ENCODE results near the gene GNG13.

The GNG13 gene

DNA sequence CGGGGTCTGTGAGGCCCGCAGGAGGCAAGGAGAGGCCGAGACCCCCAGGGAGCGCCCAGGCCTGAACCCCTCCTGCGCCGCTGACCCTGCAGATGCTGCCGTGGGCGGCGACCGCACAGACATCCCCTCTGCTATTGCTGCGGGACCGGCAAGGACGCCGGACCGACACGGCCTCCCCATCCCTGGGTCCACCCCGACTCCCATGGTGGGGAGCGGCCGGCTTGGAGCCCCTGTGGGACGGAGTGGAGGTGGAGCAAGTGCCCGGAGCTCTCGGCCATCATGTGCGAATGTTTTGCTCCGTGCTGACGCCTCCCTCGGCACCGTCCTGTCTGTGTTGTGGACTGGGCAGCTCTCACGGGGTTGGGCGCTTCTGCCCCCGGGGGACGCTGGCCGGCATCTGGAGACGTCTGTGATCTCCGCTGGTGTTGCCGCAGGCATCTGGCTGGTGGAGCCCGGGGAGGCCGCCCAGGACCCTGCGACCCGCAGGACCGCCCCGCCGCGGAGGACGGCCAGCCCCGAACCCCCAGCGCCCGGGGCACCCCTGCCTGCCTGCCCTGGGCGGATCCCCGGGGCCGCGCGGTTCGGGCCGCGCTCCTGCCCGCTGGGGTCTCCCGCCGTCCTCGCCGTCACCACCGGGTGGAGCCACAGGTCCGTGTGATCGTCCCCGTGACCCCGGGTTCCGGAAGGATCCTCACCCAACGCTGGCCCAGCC, 12.8 kb upstream of the GNG13 start:
- peak in 5 of 6 experiments; percentile 16 to 46 (median 31) for DNase-seq

DNA sequence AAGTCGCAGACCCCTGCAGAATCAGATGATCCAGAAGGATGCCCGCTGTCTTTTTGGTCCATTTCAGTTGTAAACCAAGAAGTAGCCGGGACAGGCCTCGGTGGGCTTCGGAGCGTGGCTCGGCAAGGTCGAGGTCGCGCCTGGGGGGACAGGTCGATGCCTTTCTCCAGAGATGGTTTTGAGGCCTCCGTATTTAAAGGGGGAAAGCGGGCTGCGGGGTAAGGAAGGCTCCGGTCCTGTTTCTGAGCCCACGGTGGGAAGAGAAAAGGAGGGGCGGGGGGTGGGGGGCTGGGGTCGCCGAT, 7.5 kb upstream of the GNG13 start:
- no peak for DNase-seq

DNA sequence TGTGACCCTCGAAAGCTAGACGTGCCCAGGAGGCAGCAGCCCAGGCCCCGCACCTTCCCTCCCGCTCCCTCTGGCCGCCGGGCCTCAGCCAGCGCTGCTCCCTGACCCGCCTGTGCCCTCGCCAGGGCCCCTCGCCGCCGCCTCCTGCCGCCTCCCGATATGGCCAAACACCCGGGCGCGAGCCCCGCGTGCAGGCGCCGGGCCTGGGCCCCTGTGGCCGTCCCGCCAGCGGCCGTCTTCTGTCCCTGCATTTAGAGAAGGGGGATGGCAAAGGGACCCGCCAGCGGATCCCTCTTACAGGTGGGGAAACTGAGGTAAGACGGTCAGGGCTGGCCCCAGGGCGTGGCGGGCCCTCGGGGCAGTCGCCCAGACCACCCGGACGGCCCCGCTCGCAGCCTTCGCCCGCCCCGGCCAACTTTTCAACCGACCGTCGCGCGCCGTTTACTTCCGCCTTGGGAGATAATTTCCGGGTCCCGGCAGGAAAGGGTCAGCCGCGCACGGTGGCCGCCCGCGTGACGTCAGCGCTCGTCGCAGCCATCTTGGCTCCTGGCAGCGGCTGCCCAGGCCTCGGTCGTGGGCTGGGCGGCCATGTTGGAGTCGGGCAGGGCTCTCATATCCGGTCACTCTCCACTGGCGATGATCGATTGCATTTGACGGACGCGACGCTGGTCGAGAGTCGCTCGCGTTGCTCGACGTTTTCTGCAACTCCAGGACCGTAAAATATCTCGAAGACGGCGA, 7.0 kb upstream of the GNG13 start:
- peak; percentile 42 to 83 (median 56) for DNase-seq

DNA sequence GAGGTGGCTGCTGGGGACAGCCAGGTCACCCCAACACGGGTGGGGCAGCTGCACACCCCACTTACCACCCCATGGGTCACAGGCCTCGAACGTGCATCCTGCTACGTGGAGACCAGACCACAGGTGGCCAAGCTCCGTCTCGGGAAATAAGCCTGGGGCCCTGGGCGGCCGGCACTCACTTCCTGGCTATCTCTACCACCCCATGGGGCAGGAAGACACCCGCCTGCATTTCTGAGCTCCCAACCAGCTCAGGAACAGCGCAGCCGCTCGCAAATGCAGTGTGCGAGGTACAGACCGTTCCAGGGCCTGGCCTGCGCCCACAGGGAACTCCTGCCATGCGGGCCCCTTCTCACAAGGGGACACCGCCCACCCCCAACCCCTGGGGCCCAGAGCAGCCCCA, 4.9 kb upstream of the GNG13 start:
- no peak for DNase-seq

DNA sequence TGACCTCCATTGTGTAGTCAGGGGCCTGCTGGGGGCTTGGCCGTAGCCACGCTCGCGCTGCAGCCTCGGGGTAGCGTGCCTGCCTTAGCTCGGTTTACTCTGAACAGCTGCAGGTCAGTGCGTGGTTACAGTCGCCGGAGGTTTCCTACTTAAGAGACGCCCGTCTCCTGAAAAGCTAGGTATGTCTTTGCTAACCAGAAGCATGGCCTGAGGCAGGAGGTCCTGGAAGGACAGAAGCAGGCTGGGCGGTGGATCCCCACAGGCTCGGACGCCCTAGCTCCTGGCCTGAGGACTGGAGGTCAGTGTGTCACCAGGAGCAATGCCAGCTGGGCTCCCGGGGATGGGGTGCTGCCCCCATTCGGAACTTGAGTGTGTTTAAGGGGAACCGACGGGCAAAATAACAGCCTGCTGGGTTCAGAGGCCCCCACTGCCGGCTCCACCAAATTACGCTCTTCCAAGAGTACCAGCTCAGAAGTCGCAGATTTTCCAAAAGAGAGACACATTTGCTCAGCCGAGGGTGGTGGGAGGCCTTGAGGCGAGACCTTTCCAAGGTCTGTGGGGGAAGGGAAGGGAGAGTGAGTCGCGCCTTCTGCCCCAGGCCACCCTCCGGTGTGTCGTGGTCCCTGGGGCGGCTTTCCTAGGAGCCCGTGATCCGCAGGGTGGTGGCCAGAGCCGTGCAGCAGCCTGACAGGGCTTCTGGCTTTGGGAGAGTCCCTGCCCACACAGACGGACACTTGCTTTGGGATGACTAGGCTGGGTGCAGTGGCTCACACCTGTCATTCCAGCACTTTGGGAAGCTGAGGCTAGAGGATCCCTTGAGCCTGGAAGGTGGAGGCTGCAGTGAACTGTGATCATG, 3.9 kb upstream of the GNG13 start:
- no peak for DNase-seq

DNA sequence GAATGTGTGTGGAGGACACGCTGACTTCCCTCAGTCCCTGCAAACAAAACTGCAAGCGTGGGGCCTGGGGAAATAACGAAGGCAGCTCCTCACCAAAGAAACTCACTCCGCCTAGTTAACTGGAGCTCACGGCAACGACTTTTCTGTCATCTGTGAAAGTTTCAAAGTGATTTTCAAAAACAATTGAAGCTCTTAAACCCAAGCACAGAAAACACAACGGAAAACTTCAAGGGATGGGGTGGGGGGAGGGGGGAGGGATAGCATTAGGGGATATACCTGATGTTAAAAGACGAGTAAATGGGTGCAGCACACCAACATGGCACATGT, 3.2 kb upstream of the GNG13 start:
- DNase-seq, result no peak

DNA sequence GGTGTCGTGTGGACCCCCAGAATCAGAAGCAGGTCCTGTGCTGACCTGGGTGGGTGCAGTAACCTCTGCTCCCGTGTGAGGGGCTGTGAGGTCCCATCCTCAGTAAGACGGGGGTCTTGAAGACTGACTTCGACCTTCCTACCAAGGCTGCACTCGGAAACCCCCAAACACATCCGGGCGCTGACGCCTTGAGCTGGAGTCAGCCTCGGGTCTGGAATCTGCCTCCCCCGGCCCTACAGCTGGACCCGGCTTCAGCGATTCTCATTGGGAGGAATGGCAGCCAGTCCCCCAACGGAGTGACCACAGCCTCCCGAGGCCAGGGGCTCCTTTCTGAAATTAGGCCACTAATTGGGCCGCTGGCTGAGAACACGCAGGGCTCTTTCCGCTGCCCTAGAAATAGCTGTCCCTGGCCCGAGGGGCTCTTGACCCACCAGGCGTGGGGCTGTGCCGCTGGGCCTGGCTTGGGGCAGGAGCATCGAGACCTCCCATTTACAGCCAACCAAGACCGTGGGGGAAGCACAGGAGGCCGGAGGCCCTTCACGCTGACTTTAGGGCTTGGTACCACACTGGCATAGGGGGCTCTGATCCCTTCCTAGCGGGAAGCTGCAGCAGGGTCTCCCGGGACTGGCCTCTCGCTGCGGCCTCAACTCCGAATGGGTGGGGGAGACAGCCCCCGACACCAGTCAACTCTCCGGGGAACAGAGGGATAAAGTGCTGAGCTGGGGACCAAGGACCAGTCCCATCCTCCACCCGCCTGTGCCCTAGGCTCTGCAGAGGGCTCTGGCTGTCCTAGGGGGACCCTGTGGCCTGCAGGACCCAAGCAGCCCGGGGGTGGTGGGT, 2.6 kb upstream of the GNG13 start:
- no peak for DNase-seq

DNA sequence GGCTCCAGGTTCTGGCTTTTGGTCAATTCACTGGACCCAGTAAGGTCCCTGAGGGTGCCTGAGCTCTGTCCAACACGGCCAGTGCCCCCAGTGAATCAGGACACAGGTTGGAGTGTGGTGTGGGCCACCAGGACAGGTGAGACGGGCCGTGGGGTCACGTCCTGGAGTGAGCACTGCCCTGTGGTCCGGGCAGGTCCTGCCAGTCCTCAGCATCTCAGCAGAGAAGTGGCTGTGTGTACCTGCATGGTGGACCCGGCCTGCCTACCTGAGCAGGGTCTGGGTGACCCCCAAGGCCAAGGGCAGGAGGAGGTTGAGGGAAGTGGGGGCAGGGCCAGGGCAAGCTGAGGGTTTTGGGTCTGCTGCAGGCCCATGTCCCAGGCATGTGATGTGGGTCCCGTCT, 1.9 kb upstream of the GNG13 start:
- no peak for DNase-seq

DNA sequence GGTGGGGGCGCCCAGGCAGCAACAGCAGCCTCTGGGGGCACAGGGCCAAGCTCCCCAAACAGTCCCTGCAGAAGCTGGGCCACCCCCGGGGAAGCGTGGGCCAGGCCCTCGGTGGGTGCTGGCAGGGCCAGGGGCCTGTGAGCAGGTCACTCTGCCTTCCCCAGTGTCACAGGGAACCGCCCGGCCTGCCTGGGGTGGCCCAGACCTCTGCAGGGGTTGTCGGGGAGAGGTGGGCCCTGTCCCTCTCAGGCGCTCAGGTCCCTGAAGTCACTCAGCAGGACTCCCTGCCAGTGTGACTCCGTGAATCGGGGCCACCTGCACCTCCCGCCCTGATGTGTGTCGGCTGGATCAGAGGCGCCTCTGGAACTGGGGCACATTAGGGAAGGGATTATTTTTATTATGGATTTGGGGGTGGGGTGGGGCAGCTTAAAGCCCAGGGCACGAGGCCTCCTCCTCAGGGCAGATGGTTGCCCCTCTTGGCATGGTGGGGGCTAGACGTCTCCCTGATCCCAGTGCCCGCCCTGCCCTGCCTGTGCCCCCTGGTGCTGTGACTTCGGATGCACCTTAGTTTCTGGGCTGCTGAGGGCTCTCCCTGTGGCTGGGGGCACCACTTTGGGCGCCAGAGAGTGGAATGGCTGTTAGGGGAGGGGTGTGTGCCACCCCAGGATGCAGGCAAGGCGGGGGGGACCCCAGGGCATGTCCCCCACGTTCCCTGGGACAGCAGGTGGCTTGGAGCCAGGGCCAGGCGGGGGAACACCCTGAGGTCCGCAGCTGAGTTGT, 1.2 kb upstream of the GNG13 start:
- no peak for DNase-seq

DNA sequence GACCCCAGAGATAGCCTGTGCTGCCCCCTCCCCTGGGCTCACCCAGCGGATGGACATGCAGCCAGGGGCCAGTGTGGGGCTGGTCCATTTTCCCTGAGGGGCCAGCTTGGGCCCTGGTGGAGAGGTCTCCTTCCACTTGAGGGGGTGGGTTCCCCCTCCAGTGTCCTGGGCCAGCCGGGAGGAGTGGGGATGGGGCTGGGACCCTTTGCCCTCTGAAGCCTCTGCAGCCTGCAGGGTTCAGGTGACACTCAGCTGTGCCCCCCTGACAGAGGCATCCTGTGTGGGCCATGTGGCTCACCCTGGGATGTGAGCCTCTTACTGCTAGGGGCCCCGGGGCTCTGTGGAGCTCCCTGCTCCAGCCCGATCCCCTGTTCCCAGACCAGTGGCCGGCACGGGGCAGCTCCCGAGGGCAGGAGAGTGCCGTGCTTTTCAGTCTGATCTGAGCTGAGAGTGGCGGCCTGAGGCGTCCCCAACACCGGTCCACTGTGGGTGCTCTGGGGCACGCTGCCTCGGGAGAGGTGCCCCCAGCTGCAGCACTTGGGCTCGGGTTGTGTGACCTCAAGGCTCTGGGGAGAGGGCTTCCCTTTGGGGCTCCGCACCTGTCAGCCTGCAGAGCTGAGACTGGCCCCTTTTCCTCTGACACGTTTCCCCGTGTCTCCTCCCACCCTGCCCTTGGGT, 439 bp upstream of the GNG13 start:
- DNase-seq, result no peak

DNA sequence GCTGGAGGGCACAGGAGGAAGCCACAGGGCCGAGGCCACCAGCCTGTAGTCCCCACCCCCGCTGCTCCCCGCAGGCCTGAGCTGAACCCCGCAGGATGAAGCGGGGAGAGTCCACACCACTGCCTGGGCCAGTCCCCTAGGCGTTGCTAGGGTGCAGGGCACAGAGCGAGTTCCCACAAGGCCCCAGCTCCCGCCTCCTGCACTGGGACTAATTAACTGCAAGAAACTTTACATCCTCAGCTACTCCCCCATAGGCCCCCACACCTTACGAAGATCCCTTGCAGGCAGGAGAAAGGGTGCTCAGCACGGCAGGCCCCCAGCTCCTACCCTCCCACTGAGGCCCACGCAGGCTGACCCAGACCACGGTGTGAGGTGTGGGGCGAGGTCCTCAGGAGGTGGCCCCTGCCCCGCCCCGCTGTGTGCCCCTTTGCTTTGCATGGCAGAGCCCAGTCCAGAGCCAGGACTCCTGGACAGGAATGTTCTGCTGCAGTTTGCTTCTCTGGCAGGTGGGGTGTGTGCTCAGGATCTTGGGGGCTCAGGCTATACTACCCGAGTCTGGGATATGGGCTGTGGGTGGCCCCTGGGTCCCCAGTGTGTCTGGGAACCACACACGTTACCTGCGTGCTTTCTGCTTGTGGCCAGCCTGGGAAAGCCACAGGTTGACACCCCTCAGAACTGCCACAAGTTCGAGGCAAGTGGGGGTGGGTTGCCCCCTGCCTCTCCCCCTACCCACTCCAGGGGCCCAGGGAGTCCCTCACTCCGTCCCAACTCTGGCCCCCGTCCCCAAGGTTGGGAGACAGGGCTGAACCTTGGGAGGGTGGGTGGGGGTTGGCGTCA, 1.2 kb downstream of the GNG13 start:
- DNase-seq, result no peak

DNA sequence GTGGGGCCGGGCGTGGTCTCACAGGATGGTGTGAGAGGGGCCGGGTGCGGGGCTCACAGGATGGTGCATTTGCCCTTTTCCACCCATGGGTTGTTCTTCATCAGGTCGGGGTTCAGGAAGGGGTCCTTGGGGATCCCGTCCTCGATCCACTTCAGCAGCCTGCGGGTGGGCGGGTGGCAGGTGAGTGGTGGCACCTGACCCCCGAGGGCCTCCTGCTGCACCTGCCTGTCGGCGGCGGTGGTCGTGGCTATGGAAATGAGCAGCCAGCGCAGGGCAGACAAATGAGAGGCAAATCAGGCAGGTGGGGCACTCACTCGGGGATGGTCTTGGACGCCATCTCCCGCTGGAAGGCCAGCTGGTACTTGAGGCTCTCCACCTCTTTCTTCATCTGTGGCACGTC, 1.9 kb downstream of the GNG13 start:
- DNase-seq, result no peak

DNA sequence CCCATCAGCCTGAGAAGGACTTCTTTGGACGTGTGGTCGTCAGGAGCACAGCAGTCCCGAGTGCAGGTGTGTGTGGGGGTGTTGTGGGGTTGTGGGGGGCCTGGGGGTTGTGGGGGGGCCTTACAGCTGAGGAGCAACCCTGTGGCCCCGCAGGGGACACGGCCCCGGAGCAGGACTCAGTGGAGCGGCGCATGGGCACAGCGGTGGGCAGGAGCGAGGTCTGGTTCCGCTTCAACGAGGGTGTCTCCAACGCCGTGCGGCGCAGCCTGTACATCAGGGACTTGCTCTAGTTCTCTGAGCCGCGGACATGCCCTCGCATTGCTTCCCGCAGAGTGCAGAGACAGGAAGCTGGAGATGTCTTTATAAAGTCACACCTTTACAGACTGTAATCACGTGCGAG, 2.8 kb downstream of the GNG13 start:
- DNase-seq, result no peak

DNA sequence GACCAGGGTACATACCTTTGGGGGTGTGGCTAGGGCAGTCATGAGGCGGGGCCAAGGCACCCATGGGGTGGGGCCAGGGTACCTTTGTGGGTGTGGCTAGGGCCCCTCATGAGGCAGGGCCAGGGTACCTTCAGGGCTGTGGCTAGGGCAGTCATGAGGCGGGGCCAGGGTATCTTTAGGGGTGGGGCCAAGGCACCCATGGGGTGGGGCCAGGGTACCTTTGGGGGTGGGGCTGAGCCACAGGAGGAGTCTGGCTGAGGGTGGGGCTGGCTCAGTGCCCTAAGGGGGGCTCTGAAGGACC, 3.5 kb downstream of the GNG13 start:
- DNase-seq, result no peak

DNA sequence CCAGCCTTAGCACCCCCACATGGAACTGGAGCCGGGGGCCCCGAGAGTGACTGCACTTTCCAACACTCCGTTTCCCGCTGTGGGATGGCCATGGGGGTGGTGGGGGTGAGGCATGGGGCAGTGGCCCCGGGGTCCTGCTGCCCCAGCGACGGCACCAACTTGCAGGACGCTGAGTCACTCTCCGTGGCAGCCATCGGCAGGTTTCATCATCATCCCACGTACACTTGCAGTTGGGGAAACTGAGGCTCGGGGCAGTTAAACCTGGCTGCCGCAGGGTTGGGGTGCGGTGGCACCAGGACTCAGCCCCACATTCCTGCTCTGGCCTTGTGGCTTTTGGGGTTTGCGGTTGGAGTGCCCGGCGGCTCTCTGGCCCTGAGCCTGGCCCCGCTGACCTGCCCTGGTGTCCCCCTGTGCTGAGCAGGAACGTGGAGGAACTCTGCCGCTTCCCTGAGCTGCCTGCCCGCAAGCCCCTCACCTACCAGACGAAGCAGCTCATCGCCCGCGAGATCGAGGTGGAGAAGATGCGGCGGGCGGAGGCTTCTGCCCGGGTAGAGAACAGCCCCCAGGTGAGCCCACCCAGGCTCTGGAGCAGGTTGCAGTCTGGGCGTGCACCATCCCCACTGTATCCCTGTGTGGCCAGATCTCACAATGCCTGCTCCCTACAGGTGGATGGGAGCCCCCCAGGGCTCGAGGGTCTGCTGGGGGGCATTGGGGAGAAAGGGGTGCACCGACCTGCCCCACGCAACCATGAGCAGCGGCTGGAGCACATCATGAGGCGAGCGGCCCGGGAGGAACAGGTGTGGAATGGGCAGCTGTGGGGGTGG, 4.0 kb downstream of the GNG13 start:
- no peak for DNase-seq

DNA sequence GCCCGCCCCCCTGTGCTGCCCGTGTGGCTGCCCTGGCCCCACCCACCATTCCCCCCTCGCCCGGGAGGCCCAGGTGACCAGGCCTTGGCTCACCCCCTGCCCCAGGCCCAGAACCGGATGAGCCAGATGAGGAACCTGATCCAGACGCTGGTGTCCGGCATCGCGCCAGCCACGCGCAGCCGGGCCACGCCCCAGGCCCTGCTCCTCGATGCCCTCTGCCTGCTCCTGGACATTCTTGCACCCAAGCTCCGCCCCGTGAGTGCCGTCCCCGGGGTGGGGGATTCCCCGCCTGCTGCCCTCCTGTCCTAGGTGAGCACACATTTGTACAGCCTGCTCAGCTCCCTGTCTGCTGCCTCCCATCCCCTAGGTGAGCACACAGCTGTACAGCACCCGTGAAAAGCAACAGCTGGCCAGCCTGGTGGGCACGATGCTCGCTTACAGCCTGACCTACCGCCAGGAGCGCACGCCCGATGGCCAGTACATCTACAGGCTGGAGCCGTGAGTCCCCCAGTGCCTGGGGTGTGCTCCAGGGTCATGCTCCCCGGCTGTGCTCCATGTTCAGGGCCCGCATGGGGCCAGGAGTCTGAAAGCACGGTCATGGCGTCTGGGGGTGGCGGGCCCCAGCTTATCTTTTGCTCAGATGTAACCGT, 4.8 kb downstream of the GNG13 start:
- DNase-seq, result no peak

DNA sequence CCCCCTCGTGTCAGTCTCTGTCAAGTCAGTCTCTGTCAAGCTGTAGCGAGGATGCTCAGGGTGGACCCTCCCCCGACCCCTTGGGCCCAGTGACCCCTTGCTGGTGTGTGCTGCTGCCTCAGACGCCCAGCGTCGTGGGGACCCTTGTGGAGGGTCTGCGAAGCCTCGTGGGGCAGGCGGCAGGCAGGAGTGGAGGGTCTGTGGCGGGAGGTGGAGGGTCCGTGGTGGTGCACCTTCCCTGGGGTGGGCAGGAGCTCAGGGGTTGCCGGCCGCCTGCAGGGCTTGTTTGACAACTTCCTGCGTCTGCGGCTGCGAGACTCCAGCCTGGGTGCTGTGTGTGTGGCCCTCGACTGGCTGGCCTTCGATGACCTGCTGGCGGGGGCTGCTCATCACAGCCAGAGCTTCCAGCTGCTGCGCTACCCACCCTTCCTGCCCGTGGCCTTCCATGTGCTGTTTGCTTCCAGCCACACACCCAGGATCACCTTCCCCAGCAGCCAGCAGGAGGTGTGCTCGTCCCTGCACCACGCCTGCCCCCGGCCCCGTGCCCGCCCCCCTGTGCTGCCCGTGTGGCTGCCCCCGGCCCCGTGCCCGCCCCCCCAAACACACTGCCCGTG, 5.6 kb downstream of the GNG13 start:
- DNase-seq, result no peak

DNA sequence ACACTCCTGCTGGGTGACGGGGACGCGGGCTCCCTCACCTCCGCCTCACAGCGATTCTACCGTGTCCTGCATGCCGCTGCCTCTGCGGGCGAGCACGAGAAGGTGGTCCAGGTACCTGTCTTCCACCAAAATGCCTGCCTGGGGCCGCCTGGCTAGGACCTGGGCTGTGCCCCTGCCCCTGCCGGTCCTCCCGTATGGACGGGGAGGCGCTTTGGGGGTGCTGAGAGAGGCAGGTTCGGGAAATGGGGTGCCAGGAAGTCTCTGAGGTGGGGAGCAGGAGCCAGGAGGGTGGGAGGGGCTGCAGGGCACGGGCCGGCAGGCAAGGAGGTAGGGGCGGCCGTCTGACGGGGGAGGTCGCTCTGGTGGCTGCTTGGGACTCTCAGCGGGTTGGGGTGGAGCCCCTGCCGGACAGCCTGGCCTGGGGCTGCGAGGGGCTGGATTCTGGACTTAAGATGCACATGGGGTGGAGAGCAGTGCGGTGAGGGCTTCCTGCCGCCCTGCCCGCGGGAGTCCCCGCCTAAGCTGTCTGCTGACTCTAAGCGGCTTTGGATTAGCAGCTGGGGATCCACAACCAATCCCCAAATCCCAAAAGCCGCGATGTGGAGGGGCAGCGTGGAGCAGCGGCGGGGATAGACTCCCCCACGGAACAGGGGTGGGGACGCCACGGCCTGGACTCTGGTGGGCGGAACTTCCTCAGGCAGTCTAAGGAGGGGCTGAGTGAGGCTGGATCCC, 6.3 kb downstream of the GNG13 start:
- DNase-seq, result no peak

Data from stimulated activated naive CD4-positive, alpha-beta T cell (primary cell).